Gastrocnemius medialis (tissue), 4 donors: ENCODE measurements around the gene GABBR2. TPM values are rescaled to one million over a fixed set of nuclear protein-coding genes. Genes with fewer than 3 reads are reported as not detected.

ENCODE experiments used
- ATAC-seq, 2 donors: fragments of 150-250 bp; one replicate each; pipeline ENCODE4 v1.9.1; 2016
- DNase-seq, 2 donors: peaks; one replicate each; pipeline ENCODE4 v3.0.0-alpha.2; 2019
- H3K27ac ChIP-seq, 4 donors: fragments of 200-600 bp; sonication (generic); 1 replicate in 1 of 4; 2 replicates in 3 of 4; pipeline ENCODE4 v1.5.1; 2016 to 2018; ENCODE audit warnings: mild to moderate bottlenecking in 2 of 4, moderate library complexity in 1 of 4
- H3K27me3 ChIP-seq, 3 donors: fragments of 200-600 bp; sonication (generic) in 2 of 3; 1 replicate in 1 of 3; 2 replicates in 2 of 3; pipeline versions ENCODE4 v1.5.1 to v1.6.0; 2016 to 2019; ENCODE audit warnings: mild to moderate bottlenecking in 1 of 3, moderate library complexity in 1 of 3
- H3K36me3 ChIP-seq, 2 donors: fragments of 200-600 bp; sonication (generic) in 1 of 2; one replicate each; pipeline ENCODE4 v1.5.1; 2017 to 2018
- H3K4me1 ChIP-seq, 2 donors: fragments of 200-600 bp; sonication (generic) in 1 of 2; one replicate each; pipeline ENCODE4 v1.5.1; 2016 to 2017; ENCODE audit warnings: mild to moderate bottlenecking in 2 of 2
- H3K4me3 ChIP-seq, 4 donors: fragments of 200-600 bp; sonication (generic) in 3 of 4; 1 replicate in 1 of 4; 2 replicates in 3 of 4; pipeline ENCODE4 v1.5.1; 2016 to 2019; ENCODE audit warnings: mild to moderate bottlenecking in 2 of 4
- H3K9me3 ChIP-seq, 3 donors: fragments of 200-600 bp; sonication (generic) in 2 of 3; 1 replicate in 1 of 3; 2 replicates in 2 of 3; pipeline ENCODE4 v1.5.1; 2016 to 2019
- CTCF ChIP-seq, 5 experiments: fragments of 450-650 bp in 3 of 5; fragments of 200-600 bp in 2 of 5; sonication (generic) in 2 of 5; IDR thresholded peaks in 4 of 5; conservative IDR thresholded peaks in 1 of 5; 1 replicate in 4 of 5; 2 replicates in 1 of 5; pipeline ENCODE4 v1.5.1; 2016 to 2019; ENCODE audit warnings: antibody characterized with exemption in 5 of 5, mild to moderate bottlenecking in 3 of 5, moderate library complexity in 3 of 5
- POLR2A ChIP-seq, 2 donors: fragments of 450-650 bp; IDR thresholded peaks; one replicate each; pipeline ENCODE4 v1.6.1; 2017; ENCODE audit warnings: antibody characterized with exemption in 2 of 2, mild to moderate bottlenecking in 2 of 2, moderate library complexity in 2 of 2
- in situ Hi-C, 4 donors: fragments of 200-750 bp; cut with MboI; loops; one replicate each; pipeline versions ENCODE4 v1.15.0 to v1.8.0; 2017; ENCODE audit warnings: low sequenced_read_pairs in 4 of 4
- intact Hi-C: fragments of 100-400 bp; cut with DNase I; formaldehyde crosslinking; loops from one replicate; pipeline ENCODE4 v1.15.1; 2023; ENCODE audit warnings: low total_unique reads
- total RNA-seq, 4 donors: library from RNA; depleted of rRNA; stranded (reverse); fragments of >200 nt; gene quantifications; one replicate each; pipeline versions ENCODE4 v1.1.0 to v1.2.3, GENCODE V29; 2016

Gene GABBR2
- total RNA-seq, 4 donors from 2014 or later, result 0.46 to 0.80 TPM; not detected in 2

DNA sequence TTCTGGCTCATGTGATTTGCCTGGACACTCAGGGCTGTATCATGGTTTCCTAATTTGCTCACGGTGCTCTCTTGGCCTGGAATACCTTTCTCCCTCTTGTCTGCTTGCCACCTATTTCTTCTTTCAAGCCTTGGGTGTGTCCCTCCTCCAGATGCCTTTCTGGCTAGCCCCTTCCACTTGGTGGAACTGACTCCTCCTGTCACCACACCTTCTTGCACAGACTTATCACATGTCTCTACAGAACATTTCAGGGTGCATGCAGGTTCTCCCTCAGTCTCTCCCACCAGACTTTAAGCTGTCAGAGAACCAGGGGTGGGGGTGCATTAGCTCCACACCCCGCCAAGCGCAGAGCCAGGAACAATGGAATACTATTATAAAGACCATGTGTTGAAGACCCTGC, 455.2 kb downstream of the GABBR2 start:
- TF ChIP-seq POLR2A (IDR thresholded peaks at IDR 0.05), result no peak
- TF ChIP-seq CTCF (IDR thresholded peaks at IDR 0.05 in 4 of 5, conservative IDR thresholded peaks at IDR 0.05 in 1 of 5), result no peak
- Histone ChIP-seq H3K9me3 (no peaks in the 10 kb centered on the region), H3K27me3 (no peaks in the 10 kb centered on the region), H3K36me3 (no peaks in the 10 kb centered on the region), H3K4me3 (no peak overlapping the region), H3K4me1 (peaks cover 15 to 20% of the 10 kb centered on the region in 2 donors), H3K27ac (no peak overlapping the region)
- in situ Hi-C loops (loop anchor here (10.0 to 25.0 kb wide), 4 partner anchors 191 to 549 kb away; partner anchors contain the start of genes TRMO (in 2 of the 4) and NANS (in 1 of the 4)), intact Hi-C loops (no loop called here)
- DNase-seq (no peak), ATAC-seq (no peak)

GRCh38 chr9:98251551-98251950, 457.2 kb downstream of the GABBR2 start:
- Histone ChIP-seq H3K4me1 (peaks cover 12 to 14% of the 10 kb centered on the region in 2 donors), H3K27me3 (no peaks in the 10 kb centered on the region), H3K27ac (no peak overlapping the region), H3K36me3 (no peaks in the 10 kb centered on the region), H3K9me3 (no peaks in the 10 kb centered on the region), H3K4me3 (no peak overlapping the region)
- intact Hi-C loops (no loop called here), in situ Hi-C loops (loop anchor here (10.0 to 25.0 kb wide), 4 partner anchors 189 to 547 kb away; partner anchors contain the start of genes TRMO (in 2 of the 4) and NANS (in 1 of the 4))
- ATAC-seq, result no peak
- no peak for TF ChIP-seq POLR2A (IDR thresholded peaks at IDR 0.05)
- TF ChIP-seq CTCF (IDR thresholded peaks at IDR 0.05 in 4 of 5, conservative IDR thresholded peaks at IDR 0.05 in 1 of 5), result no peak
- no peak for DNase-seq

DNA sequence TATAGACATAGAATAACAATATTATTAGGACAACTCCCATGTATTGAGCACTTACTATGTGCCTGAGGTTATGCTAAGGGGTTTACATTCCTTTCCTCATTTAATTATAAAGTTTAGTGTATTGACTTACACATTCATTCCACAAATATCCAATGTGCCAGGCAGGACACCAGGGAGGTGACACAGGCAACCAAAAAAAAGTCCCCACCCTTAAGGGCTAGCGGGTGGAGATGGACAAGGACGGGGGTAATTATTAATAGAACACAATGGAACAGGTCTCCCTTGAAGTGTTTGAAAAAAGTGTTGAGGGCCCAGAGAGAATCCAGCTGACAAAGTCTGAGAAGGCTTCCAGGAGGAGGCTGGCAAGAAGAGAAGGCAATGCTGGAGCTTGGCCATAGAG, 459.0 kb downstream of the GABBR2 start:
- Histone ChIP-seq H3K36me3 (no peaks in the 10 kb centered on the region), H3K27ac (no peak overlapping the region), H3K4me3 (no peak overlapping the region), H3K27me3 (no peaks in the 10 kb centered on the region), H3K9me3 (no peaks in the 10 kb centered on the region), H3K4me1 (peaks cover 3 to 9% of the 10 kb centered on the region in 2 donors)
- DNase-seq (no peak), ATAC-seq (no peak)
- in situ Hi-C loops (loop anchor here (10.0 to 25.0 kb wide), 4 partner anchors 187 to 545 kb away; partner anchors contain the start of genes TRMO (in 2 of the 4) and NANS (in 1 of the 4)), intact Hi-C loops (no loop called here)
- no peak for TF ChIP-seq POLR2A (IDR thresholded peaks at IDR 0.05)
- no peak for TF ChIP-seq CTCF (IDR thresholded peaks at IDR 0.05 in 4 of 5, conservative IDR thresholded peaks at IDR 0.05 in 1 of 5)

GRCh38 chr9:98248737-98249474, 459.8 kb downstream of the GABBR2 start:
- intact Hi-C loops, result no loop called here
- H3K36me3 ChIP-seq, result no peaks in the 10 kb centered on the region
- no peak overlapping the region for H3K4me3 ChIP-seq
- TF ChIP-seq POLR2A (IDR thresholded peaks at IDR 0.05), result no peak
- ATAC-seq (peak; percentile 33 to 42), DNase-seq (peak; percentile 32 to 47)
- peaks cover 0 to 5% of the 10 kb centered on the region in 2 donors for H3K4me1 ChIP-seq
- no peaks in the 10 kb centered on the region for H3K9me3 ChIP-seq
- in situ Hi-C loops, result no loop called here
- no peaks in the 10 kb centered on the region for H3K27me3 ChIP-seq
- peak overlapping the region; percentile 24 to 62 (median 46) for H3K27ac ChIP-seq

- Histone ChIP-seq H3K9me3 (no peaks in the 10 kb centered on the region), H3K36me3 (no peaks in the 10 kb centered on the region), H3K27me3 (no peaks in the 10 kb centered on the region), H3K27ac (peak overlapping the region; percentile 24 to 62 (median 46)), H3K4me3 (no peak overlapping the region), H3K4me1 (peaks cover 0 to 5% of the 10 kb centered on the region in 2 donors)
- TF ChIP-seq POLR2A (IDR thresholded peaks at IDR 0.05) (no peak), CTCF (IDR thresholded peaks at IDR 0.05 in 4 of 5, conservative IDR thresholded peaks at IDR 0.05 in 1 of 5) (no peak)
- intact Hi-C loops, result no loop called here
- ATAC-seq (no peak), DNase-seq (no peak)
- in situ Hi-C loops, result no loop called here
Observed at GRCh38 chr9:98247831-98248657, 460.7 kb downstream of the GABBR2 start.
